Measurements from ENCODE around the gene TTLL9.

DNA sequence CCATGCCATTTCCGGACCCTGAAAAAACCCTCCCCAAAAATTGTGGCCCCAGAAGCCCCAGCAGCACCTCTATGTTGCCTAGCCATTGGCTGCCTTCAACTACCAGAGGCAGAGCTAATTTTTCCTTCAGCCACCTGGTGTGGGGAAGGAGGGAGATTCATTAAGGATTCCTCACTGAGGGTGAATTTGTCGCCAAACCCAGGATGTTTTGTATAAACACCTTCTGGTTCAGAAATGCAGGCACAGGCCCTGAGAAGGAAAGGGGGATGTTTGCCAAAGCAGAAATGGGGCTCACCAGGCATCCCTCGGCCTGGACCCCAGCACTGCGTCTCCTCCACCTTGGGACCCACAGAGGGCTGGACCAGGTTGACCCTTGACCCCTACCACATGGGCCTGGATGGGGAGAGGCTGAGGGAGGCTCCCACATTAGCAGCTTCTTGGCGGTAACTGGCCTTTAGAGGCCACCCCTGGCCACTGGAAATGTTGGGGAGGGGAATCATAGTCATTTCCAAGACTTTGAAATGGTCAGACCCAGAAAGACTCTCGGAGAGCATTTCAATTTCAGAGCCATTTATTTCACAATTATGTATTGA, 83.2 kb downstream of the TTLL9 start:
- TF ChIP-seq, protein P1, sequence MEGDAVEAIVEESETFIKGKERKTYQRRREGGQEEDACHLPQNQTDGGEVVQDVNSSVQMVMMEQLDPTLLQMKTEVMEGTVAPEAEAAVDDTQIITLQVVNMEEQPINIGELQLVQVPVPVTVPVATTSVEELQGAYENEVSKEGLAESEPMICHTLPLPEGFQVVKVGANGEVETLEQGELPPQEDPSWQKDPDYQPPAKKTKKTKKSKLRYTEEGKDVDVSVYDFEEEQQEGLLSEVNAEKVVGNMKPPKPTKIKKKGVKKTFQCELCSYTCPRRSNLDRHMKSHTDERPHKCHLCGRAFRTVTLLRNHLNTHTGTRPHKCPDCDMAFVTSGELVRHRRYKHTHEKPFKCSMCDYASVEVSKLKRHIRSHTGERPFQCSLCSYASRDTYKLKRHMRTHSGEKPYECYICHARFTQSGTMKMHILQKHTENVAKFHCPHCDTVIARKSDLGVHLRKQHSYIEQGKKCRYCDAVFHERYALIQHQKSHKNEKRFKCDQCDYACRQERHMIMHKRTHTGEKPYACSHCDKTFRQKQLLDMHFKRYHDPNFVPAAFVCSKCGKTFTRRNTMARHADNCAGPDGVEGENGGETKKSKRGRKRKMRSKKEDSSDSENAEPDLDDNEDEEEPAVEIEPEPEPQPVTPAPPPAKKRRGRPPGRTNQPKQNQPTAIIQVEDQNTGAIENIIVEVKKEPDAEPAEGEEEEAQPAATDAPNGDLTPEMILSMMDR (IDR thresholded peaks at IDR 0.05) = no peak
- no peak for TF ChIP-seq POLR2A (IDR thresholded peaks at IDR 0.05)

All from adrenal gland (tissue), 5 donors.